Measurements from ENCODE around the gene CDK14. TPM values are rescaled to one million over a fixed set of nuclear protein-coding genes. Genes with fewer than 3 reads are reported as not detected.

Gene CDK14
- total RNA-seq, 6 donors from 2014 or later, result 21.7 to 53.4 (median 37.1) TPM

DNA sequence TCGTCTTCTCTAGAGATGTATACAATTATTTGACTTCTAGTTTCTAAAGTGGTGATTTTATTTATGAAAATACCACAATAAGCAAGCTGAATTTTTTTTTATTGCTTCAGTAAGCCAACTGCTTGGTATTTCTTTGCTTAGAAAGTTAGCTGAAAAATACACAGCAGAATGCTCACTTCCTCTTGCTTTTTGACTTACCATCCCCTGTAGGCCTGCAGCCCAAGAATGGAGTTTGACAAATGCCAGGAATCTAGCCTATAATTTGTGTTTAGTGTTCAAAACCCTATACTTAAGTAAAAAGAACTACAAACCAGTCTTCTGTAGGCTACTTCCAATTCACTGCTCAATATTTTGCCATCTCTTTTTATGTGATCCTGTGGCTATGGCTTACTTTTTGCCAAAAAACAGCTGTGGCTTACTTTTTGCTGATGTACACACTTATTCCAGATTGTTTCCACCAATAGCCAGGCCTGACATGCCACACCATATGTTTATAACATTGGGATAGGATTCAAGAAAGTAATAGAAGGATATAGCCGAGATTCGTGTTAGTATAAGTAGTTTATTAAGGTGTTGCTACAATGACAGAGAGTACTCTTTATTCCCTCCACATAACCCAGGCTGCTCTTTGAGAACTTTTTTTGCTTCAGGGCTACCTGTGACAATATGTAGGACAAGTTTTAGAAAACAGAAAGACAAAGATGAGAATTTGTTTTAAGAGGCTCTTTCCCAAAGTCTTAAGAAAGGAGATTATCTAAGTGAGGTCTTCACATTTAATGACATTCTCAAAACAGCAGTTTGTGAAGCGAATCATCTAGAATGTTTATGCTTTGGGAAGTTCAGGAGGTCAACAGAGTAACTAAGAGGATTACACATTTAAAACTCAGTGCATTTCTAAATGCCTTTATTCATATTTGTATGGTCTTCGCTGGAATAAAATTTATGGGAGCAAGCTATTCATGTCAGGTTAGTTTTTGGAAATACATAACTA, 404.2 kb downstream of the CDK14 start:
- no peaks in the 10 kb centered on the region for H3K9me3 ChIP-seq
- ATAC-seq (ENCODE audit: low FRiP score in 2 of 2), result no peak
- H3K4me1 ChIP-seq, result no peaks in the 10 kb centered on the region
- DNase-seq, result no peak
- no peak overlapping the region for H3K4me3 ChIP-seq
- H3K36me3 ChIP-seq, result peaks cover 0 to 3% (median 0%) of the 10 kb centered on the region in 4 donors
- TF ChIP-seq, protein P1, sequence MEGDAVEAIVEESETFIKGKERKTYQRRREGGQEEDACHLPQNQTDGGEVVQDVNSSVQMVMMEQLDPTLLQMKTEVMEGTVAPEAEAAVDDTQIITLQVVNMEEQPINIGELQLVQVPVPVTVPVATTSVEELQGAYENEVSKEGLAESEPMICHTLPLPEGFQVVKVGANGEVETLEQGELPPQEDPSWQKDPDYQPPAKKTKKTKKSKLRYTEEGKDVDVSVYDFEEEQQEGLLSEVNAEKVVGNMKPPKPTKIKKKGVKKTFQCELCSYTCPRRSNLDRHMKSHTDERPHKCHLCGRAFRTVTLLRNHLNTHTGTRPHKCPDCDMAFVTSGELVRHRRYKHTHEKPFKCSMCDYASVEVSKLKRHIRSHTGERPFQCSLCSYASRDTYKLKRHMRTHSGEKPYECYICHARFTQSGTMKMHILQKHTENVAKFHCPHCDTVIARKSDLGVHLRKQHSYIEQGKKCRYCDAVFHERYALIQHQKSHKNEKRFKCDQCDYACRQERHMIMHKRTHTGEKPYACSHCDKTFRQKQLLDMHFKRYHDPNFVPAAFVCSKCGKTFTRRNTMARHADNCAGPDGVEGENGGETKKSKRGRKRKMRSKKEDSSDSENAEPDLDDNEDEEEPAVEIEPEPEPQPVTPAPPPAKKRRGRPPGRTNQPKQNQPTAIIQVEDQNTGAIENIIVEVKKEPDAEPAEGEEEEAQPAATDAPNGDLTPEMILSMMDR (IDR thresholded peaks at IDR 0.05), result no peak
- TF ChIP-seq POLR2AphosphoS5 (IDR thresholded peaks at IDR 0.05) (no peak), POLR2A (IDR thresholded peaks at IDR 0.05) (no peak), EP300 (IDR thresholded peaks at IDR 0.05) (no peak)
- H3K27ac ChIP-seq, result no peak overlapping the region
- no peaks in the 10 kb centered on the region for H3K27me3 ChIP-seq
- 78 to 80% methylated on average over 5 of the region's 5 CpGs for WGBS, 2 donors

DNA sequence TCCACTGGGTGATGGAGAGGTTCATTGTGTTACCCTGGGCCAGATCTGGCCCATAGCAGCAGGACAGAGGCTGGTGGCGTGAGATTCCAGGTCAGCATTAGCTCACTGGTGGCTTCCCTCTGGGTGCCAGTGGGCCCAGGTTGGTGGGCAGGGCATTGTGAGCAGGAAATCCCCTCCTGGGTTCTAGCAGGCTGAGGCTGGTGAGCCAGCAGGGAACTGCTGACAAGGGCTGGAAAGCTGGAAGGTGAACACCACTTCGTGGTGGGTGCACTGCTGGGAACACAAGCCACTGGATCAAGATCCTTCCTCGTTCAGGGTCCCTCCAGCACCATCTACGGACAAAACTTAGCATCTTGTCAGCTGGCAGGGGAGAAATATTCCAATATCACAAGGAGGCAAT, 408.9 kb downstream of the CDK14 start:
- Histone ChIP-seq H3K4me3 (no peak overlapping the region), H3K27me3 (no peaks in the 10 kb centered on the region), H3K4me1 (no peaks in the 10 kb centered on the region), H3K27ac (no peak overlapping the region), H3K36me3 (peaks cover 0 to 4% (median 0%) of the 10 kb centered on the region in 4 donors), H3K9me3 (no peaks in the 10 kb centered on the region)
- 83 to 93% methylated on average over 4 of the region's 4 CpGs for WGBS, 2 donors
- DNase-seq, result peak in 1 of 2 donors; percentile 2
- ATAC-seq (ENCODE audit: low FRiP score in 2 of 2), result no peak
- TF ChIP-seq POLR2A (IDR thresholded peaks at IDR 0.05) (no peak), POLR2AphosphoS5 (IDR thresholded peaks at IDR 0.05) (no peak), EP300 (IDR thresholded peaks at IDR 0.05) (no peak)
- TF ChIP-seq, protein P1 (IDR thresholded peaks at IDR 0.05), result no peak

DNA sequence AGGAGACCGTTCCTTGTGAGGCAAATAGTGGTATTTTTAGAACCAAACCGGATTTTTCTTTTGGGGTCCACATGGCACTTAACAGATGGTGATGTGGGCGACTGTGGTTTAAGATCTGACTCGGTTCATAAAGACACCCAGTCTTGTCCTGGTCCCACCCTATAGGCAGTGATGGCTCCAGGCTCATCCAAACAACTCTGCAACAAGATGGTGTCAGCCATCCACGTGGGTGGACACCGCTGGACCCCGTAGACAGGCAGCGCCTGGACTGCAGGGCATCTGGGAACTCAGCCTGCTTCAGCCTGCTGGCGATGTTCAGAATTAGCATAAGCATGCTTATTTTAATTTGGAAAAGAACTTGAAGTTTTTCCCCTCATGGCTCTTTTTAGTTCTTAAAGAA, 409.7 kb downstream of the CDK14 start:
- DNase-seq, result peak in 1 of 2 donors; percentile 4
- Histone ChIP-seq H3K4me3 (no peak overlapping the region), H3K27me3 (no peaks in the 10 kb centered on the region), H3K36me3 (peaks cover 0 to 4% (median 0%) of the 10 kb centered on the region in 4 donors), H3K27ac (no peak overlapping the region), H3K4me1 (no peaks in the 10 kb centered on the region), H3K9me3 (no peaks in the 10 kb centered on the region)
- WGBS, 2 donors, result 85 to 90% methylated on average over 9 of the region's 9 CpGs
- no peak for ATAC-seq (ENCODE audit: low FRiP score in 2 of 2)
- TF ChIP-seq POLR2AphosphoS5 (IDR thresholded peaks at IDR 0.05) (no peak), EP300 (IDR thresholded peaks at IDR 0.05) (no peak), POLR2A (IDR thresholded peaks at IDR 0.05) (no peak)
- TF ChIP-seq, protein P1 (IDR thresholded peaks at IDR 0.05), result no peak

DNA sequence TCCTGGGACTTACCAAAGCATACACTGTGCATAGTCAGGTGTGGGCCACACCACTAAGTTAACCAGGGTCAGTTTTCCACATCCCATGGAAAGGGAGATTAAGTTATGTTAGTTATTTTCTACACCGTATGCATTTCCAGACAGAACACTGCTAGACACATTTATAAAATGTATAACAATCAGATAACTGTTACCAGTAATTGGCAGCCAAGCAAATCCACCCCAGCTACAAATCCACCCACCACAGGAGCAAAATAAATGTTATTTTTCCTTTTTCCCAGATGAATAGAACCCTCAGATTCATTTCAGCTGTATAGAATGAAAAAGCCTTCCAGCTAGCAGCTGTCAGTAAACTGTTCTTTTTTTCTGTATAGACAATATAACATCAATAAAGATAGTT, 411.2 kb downstream of the CDK14 start:
- TF ChIP-seq, protein P1 (IDR thresholded peaks at IDR 0.05), result no peak
- TF ChIP-seq POLR2A (IDR thresholded peaks at IDR 0.05) (no peak), POLR2AphosphoS5 (IDR thresholded peaks at IDR 0.05) (no peak), EP300 (IDR thresholded peaks at IDR 0.05) (no peak)
- H3K27ac ChIP-seq, result no peak overlapping the region

More for the DNA sequence above, 411.2 kb downstream of the CDK14 start:
- ATAC-seq (ENCODE audit: low FRiP score in 2 of 2) (no peak), DNase-seq (no peak)
- Histone ChIP-seq H3K9me3 (no peaks in the 10 kb centered on the region), H3K27me3 (no peaks in the 10 kb centered on the region), H3K4me1 (no peaks in the 10 kb centered on the region), H3K36me3 (peaks cover 0 to 4% (median 0%) of the 10 kb centered on the region in 4 donors), H3K4me3 (no peak overlapping the region)
- WGBS, 2 donors, result 74 to 83% methylated on average over 1 of the region's 1 CpG

All from upper lobe of left lung (tissue), 6 donors.